GM23338 (cell line): Measurements from ENCODE around the gene HCFC2.

Source experiments
- CREB1 ChIP-seq: fragments of 250-450 bp; sonication (Bioruptor Pico); IDR thresholded peaks from 2 replicates; pipeline ENCODE4 v1.5.0; 2020; ENCODE audit warnings: low read depth, mild to moderate bottlenecking, moderate library complexity
- CTCF ChIP-seq, 2 experiments: fragments of 200-600 bp in 1 of 2; sonication (generic) in 1 of 2; conservative IDR thresholded peaks; 2 replicates each; pipeline versions ENCODE4 v1.5.1 to v1.6.1; 2016 to 2017; ENCODE audit warnings: antibody characterized with exemption in 2 of 2, low read depth in 2 of 2, mild to moderate bottlenecking in 2 of 2, moderate library complexity in 1 of 2
- EZH2 ChIP-seq: fragments of 200-600 bp; sonication (generic); IDR thresholded peaks from one replicate; pipeline ENCODE4 v1.8.0; 2017; ENCODE audit warnings: antibody characterized with exemption, mild to moderate bottlenecking, low read depth; ENCODE audit not compliant: unreplicated experiment
- POLR2AphosphoS5 ChIP-seq: IDR thresholded peaks from 2 replicates; pipeline ENCODE4 v1.6.1; 2016; ENCODE audit warnings: antibody characterized with exemption, low read depth
- REST ChIP-seq: IDR thresholded peaks from one replicate; pipeline ENCODE4 v1.6.1; 2018; ENCODE audit warnings: antibody characterized with exemption; ENCODE audit not compliant: unreplicated experiment
- TF ChIP-seq, protein P1 (sequence below): fragments of 250-450 bp; sonication (Bioruptor Pico); IDR thresholded peaks from 2 replicates; pipeline ENCODE4 v1.5.0; 2020; ENCODE audit warnings: mild to moderate bottlenecking, moderate library complexity

DNA sequence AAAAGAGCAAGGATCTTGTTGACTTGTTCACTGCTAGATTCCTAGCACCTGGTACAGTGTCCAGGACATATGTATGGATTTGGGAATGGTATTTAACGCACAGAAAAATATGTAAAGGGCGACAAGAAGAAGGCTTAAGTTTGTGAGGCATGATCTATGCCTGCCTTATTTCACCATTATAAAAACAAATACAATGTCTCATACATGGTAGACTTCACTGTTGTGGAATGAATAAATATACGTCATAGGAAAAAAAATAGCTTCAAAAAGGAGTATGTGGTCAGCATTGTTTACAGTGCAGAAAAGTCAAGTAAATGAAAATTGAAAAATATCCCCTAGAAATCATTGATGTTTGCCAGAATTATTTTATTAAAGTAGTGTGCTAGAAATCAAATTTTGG, 30.0 kb downstream of the HCFC2 start:
- TF ChIP-seq POLR2AphosphoS5 (no peak), EZH2 (no peak), CTCF (conservative IDR thresholded peaks at IDR 0.05; ENCODE audit: low read depth in 2 of 2) (no peak), CREB1 (no peak), REST (no peak)
- TF ChIP-seq, protein P1, sequence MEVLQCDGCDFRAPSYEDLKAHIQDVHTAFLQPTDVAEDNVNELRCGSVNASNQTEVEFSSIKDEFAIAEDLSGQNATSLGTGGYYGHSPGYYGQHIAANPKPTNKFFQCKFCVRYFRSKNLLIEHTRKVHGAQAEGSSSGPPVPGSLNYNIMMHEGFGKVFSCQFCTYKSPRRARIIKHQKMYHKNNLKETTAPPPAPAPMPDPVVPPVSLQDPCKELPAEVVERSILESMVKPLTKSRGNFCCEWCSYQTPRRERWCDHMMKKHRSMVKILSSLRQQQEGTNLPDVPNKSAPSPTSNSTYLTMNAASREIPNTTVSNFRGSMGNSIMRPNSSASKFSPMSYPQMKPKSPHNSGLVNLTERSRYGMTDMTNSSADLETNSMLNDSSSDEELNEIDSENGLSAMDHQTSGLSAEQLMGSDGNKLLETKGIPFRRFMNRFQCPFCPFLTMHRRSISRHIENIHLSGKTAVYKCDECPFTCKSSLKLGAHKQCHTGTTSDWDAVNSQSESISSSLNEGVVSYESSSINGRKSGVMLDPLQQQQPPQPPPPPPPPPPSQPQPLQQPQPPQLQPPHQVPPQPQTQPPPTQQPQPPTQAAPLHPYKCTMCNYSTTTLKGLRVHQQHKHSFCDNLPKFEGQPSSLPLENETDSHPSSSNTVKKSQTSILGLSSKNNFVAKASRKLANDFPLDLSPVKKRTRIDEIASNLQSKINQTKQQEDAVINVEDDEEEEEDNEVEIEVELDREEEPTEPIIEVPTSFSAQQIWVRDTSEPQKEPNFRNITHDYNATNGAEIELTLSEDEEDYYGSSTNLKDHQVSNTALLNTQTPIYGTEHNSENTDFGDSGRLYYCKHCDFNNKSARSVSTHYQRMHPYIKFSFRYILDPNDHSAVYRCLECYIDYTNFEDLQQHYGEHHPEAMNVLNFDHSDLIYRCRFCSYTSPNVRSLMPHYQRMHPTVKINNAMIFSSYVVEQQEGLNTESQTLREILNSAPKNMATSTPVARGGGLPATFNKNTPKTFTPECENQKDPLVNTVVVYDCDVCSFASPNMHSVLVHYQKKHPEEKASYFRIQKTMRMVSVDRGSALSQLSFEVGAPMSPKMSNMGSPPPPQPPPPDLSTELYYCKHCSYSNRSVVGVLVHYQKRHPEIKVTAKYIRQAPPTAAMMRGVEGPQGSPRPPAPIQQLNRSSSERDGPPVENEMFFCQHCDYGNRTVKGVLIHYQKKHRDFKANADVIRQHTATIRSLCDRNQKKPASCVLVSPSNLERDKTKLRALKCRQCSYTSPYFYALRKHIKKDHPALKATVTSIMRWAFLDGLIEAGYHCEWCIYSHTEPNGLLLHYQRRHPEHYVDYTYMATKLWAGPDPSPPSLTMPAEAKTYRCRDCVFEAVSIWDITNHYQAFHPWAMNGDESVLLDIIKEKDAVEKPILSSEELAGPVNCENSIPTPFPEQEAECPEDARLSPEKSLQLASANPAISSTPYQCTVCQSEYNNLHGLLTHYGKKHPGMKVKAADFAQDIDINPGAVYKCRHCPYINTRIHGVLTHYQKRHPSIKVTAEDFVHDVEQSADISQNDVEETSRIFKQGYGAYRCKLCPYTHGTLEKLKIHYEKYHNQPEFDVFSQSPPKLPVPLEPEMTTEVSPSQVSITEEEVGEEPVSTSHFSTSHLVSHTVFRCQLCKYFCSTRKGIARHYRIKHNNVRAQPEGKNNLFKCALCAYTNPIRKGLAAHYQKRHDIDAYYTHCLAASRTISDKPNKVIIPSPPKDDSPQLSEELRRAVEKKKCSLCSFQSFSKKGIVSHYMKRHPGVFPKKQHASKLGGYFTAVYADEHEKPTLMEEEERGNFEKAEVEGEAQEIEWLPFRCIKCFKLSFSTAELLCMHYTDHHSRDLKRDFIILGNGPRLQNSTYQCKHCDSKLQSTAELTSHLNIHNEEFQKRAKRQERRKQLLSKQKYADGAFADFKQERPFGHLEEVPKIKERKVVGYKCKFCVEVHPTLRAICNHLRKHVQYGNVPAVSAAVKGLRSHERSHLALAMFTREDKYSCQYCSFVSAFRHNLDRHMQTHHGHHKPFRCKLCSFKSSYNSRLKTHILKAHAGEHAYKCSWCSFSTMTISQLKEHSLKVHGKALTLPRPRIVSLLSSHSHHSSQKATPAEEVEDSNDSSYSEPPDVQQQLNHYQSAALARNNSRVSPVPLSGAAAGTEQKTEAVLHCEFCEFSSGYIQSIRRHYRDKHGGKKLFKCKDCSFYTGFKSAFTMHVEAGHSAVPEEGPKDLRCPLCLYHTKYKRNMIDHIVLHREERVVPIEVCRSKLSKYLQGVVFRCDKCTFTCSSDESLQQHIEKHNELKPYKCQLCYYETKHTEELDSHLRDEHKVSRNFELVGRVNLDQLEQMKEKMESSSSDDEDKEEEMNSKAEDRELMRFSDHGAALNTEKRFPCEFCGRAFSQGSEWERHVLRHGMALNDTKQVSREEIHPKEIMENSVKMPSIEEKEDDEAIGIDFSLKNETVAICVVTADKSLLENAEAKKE (CRISPR knock-in tag): no peak
